ENCODE results near the gene MELTF. TPM values are rescaled to one million over a fixed set of nuclear protein-coding genes. Genes with fewer than 3 reads are reported as not detected.

Gene MELTF
- total RNA-seq, 1 donor from 2014 or later, result 61.5 TPM

- POLR2A ChIA-PET, result interaction anchor here (0.7 to 5.2 kb wide), 16 partner anchors 9 to 689 kb away, joined by 3 to 91 read pairs (median 4); partner anchors contain the start of genes CEP19, NCBP2, PAK2 and PIGX
- Mint-ChIP-seq H3K27me3 (peaks cover 9% of the 10 kb centered on the region), H3K4me3 (peak overlapping the region; percentile 75), H3K4me1 (peaks cover 38% of the 10 kb centered on the region), H3K27ac (peak overlapping the region; percentile 96), H3K9me3 (no peaks in the 10 kb centered on the region), H3K36me3 (ENCODE audit: low read depth) (no peaks in the 10 kb centered on the region)
- CTCF ChIA-PET, result interaction anchor here (1.0 to 2.4 kb wide), 3 partner anchors 18 to 164 kb away, joined by 4 to 17 read pairs (median 6); no protein-coding TSS in a partner anchor
- ATAC-seq (ENCODE audit: low read depth) (peak; percentile 58), DNase-seq (peak; percentile 67)
- intact Hi-C loops (cut with micrococcal nuclease), result loop anchor here (1.0 to 10.0 kb wide), 4 partner anchors 19 to 1118 kb away; partner anchors contain the start of genes PIGZ and TNK2
- no peak for TF ChIP-seq CTCF (IDR thresholded peaks at IDR 0.05)
These were observed 7.0 kb downstream of the MELTF start for GRCh38 chr3:197022405-197023231.

- peak; percentile 18 for DNase-seq
- intact Hi-C loops (cut with micrococcal nuclease), result loop anchor here (2.0 to 10.0 kb wide), 3 partner anchors 53 to 1117 kb away; partner anchors contain the start of genes PIGZ and TNK2
- H3K9me3 Mint-ChIP-seq, result no peaks in the 10 kb centered on the region
- peaks cover 9% of the 10 kb centered on the region for H3K27me3 Mint-ChIP-seq
- H3K36me3 Mint-ChIP-seq (ENCODE audit: low read depth), result no peaks in the 10 kb centered on the region
- no peak for TF ChIP-seq CTCF (IDR thresholded peaks at IDR 0.05)
- no peak for ATAC-seq (ENCODE audit: low read depth)
- H3K27ac Mint-ChIP-seq, result peak overlapping the region; percentile 96
- CTCF ChIA-PET, result interaction anchor here (0.7 to 2.4 kb wide), 2 partner anchors 15 to 19 kb away, joined by 3 to 17 read pairs; no protein-coding TSS in a partner anchor
- peak overlapping the region; percentile 75 for H3K4me3 Mint-ChIP-seq
- H3K4me1 Mint-ChIP-seq, result peaks cover 38% of the 10 kb centered on the region
- POLR2A ChIA-PET, result interaction anchor here (0.9 to 5.2 kb wide), 8 partner anchors 8 to 690 kb away, joined by 3 to 91 read pairs (median 4); partner anchors contain the start of genes CEP19, MELTF, NCBP2 and PIGX
These were observed 7.8 kb downstream of the MELTF start for GRCh38 chr3:197021729-197022404.

- TF ChIP-seq CTCF (IDR thresholded peaks at IDR 0.05), result no peak
- CTCF ChIA-PET, result interaction anchor here (0.7 to 1.8 kb wide), 2 partner anchors 8 to 15 kb away, joined by 3 to 7 read pairs; partner anchors contain the start of gene MELTF
- no peak for ATAC-seq (ENCODE audit: low read depth)
- POLR2A ChIA-PET, result interaction anchor here (0.9 to 5.2 kb wide), 3 partner anchors 8 to 389 kb away, joined by 3 to 91 read pairs (median 4); partner anchors contain the start of gene MELTF
- Mint-ChIP-seq H3K36me3 (ENCODE audit: low read depth) (no peaks in the 10 kb centered on the region), H3K27me3 (peaks cover 9% of the 10 kb centered on the region), H3K9me3 (no peaks in the 10 kb centered on the region), H3K4me1 (peaks cover 38% of the 10 kb centered on the region), H3K4me3 (no peak overlapping the region), H3K27ac (no peak overlapping the region)
- peak; percentile 13 for DNase-seq
- intact Hi-C loops (cut with micrococcal nuclease), result loop anchor here (10.0 kb wide), 1 partner anchor 1116 kb away; the partner anchor contains the start of gene TNK2
These were observed 8.4 kb downstream of the MELTF start for GRCh38 chr3:197021231-197021630.

- H3K4me3 Mint-ChIP-seq, result no peak overlapping the region
- peaks cover under 1% of the 10 kb centered on the region for H3K27me3 Mint-ChIP-seq
- DNase-seq, result no peak
- no peak for TF ChIP-seq CTCF (IDR thresholded peaks at IDR 0.05)
- no peaks in the 10 kb centered on the region for H3K36me3 Mint-ChIP-seq (ENCODE audit: low read depth)
- ChIA-PET CTCF (interaction anchor here (1.8 kb wide), 1 partner anchor 10 kb away, joined by 7 read pairs; the partner anchor contains the start of gene MELTF), POLR2A (interaction anchor here (0.7 to 1.1 kb wide), 2 partner anchors 9 to 14 kb away, joined by 3 to 6 read pairs; partner anchors contain the start of gene MELTF)
- peaks cover 28% of the 10 kb centered on the region for H3K4me1 Mint-ChIP-seq
- no peaks in the 10 kb centered on the region for H3K9me3 Mint-ChIP-seq
- ATAC-seq (ENCODE audit: low read depth), result no peak
- intact Hi-C loops (cut with micrococcal nuclease), result no loop called here
- H3K27ac Mint-ChIP-seq, result no peak overlapping the region
These were observed 10.1 kb downstream of the MELTF start for GRCh38 chr3:197019535-197019934.

Measured in activated B cell treated with CpG ODN at 0.5 μM for 24 hours (primary cell).